HG03045 (cell line): ENCODE data around the gene ASXL3.

Experiments
- ATAC-seq: cut with Tn5 transposase; IDR thresholded peaks from one replicate; pipeline ENCODE4 v1.9.1; 2021; ENCODE audit warnings: mild to moderate bottlenecking, moderate library complexity; ENCODE audit not compliant: unreplicated experiment

Gene ASXL3

GRCh38 chr18:33577685-33578517 is at the start of gene ASXL3:
TSS of gene ASXL3 (plus strand) at chr18:33578219. CDS start at chr18:33578632, 413 bp downstream.
- peak; percentile 62 for ATAC-seq

GRCh38 chr18:33532978-33533377 is 45.0 kb upstream of the ASXL3 start:
- ATAC-seq: no peak

GRCh38 chr18:33536904-33537303 is 41.1 kb upstream of the ASXL3 start:
- ATAC-seq: no peak

- no peak for ATAC-seq
Measured at GRCh38 chr18:33538418-33539042, 39.5 kb upstream of the ASXL3 start.

GRCh38 chr18:33540392-33540791 is 37.6 kb upstream of the ASXL3 start:
- ATAC-seq: no peak

GRCh38 chr18:33541316-33541715 is 36.7 kb upstream of the ASXL3 start:
- no peak for ATAC-seq

GRCh38 chr18:33556846-33557245 is 21.2 kb upstream of the ASXL3 start:
- no peak for ATAC-seq

GRCh38 chr18:33557706-33558105 is 20.3 kb upstream of the ASXL3 start:
- no peak for ATAC-seq

GRCh38 chr18:33558529-33558928 is 19.5 kb upstream of the ASXL3 start:
- no peak for ATAC-seq

- peak; percentile 68 for ATAC-seq
Measured at GRCh38 chr18:33560686-33561370, 17.2 kb upstream of the ASXL3 start.

- no peak for ATAC-seq
Measured at GRCh38 chr18:33562741-33563140, 15.3 kb upstream of the ASXL3 start.

- ATAC-seq: no peak
Measured at GRCh38 chr18:33567705-33568104, 10.3 kb upstream of the ASXL3 start.

GRCh38 chr18:33571998-33572787 is 5.8 kb upstream of the ASXL3 start:
- no peak for ATAC-seq

GRCh38 chr18:33573193-33573592 is 4.8 kb upstream of the ASXL3 start:
- no peak for ATAC-seq

GRCh38 chr18:33575451-33575850 is 2.6 kb upstream of the ASXL3 start:
- ATAC-seq: no peak

GRCh38 chr18:33576999-33577646 is 896 bp upstream of the ASXL3 start:
- ATAC-seq: no peak

GRCh38 chr18:33578518-33579348 is 714 bp downstream of the ASXL3 start:
- no peak for ATAC-seq

- no peak for ATAC-seq
Measured at GRCh38 chr18:33579349-33580215, 1.6 kb downstream of the ASXL3 start.

- ATAC-seq: no peak
Measured at GRCh38 chr18:33580546-33580945, 2.5 kb downstream of the ASXL3 start.
